ENCODE data around the gene OVOL3.
A peak's percentile ranks its signal among the peaks of the same experiment; 100 is the strongest.

The OVOL3 gene

DNA sequence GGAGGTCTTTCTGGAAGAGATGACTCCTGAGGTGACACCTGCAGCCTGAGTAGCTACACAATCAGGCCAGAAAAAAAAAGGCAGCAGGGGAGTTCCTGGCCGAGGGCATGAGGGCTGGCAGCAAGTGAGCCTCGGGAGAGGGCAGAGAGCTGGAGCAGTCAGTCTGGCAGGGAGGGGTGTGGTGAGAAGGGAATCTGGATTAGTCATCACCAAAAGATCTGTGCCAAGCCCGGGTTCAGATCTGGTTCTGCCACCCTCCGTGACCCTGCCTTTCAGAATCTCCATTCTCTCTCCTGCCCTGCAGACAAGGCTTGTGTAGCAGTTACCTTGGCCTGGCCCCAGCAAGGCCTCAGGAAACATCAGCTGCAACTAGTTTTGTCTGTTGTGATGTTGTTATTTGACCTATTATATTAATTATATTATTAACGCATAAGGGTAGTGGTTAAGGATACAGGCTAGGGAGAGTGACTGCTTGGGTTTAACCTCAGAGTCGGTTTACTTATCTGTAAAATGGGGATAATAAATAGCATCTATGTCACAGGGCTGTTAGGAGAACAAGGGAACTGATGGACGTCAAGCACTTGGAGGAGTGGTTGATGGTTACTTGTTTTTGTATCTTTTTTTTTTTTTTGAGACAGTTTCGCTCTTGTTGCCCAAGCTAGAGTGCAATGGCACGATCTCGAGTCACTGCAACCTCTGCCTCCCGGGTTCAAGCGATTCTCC is 26.2 kb downstream of the OVOL3 start:
- H3K4me2 ChIP-seq (ENCODE audit: low read length), result no peak overlapping the region
- no peak overlapping the region for H3K27ac ChIP-seq (ENCODE audit: low read depth, low read length)
- no peaks in the 10 kb centered on the region for H3K9me3 ChIP-seq (ENCODE audit: control insufficient read depth, insufficient read depth, low read length)

DNA sequence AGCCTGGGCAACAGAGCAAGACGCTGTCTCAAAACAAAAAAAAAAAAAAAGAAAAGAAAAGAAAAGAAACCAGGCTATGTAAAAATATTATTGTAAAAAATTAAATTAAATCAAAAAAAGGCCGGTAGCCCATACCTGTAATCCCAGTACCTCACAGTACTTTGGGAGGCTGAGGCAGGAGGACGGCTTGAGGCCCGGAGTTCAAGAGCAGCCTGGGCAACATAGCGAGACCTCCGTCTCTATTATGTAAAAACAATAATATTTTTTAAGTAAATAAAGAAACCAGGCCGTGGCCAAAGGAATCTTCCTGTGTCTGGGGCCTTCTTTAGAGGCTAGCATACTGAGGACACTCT is 28.2 kb downstream of the OVOL3 start:
- Histone ChIP-seq H3F3A (ENCODE audit: control insufficient read depth, insufficient read depth) (no peaks in the 10 kb centered on the region), H3K36me3 (ENCODE audit: control insufficient read depth, low read length) (peaks cover 18% of the 10 kb centered on the region), H3K9me2 (replicated peaks; ENCODE audit: control insufficient read depth, low read length) (no peaks in the 10 kb centered on the region), H3K79me2 (ENCODE audit: control insufficient read depth, low read length) (peaks cover 22% of the 10 kb centered on the region), H3K4me1 (ENCODE audit: control insufficient read depth, low read length) (peaks cover 11% of the 10 kb centered on the region), H3K9me3 (ENCODE audit: control insufficient read depth, insufficient read depth, low read length) (no peaks in the 10 kb centered on the region), H4K20me1 (ENCODE audit: control insufficient read depth, insufficient read depth, low read depth, low read length) (peaks cover 3% of the 10 kb centered on the region; the same call in 1 of the 2 replicates), H3K27ac (ENCODE audit: low read depth, low read length) (peak overlapping the region; percentile 46), H3K4me2 (ENCODE audit: low read length) (peak overlapping the region; percentile 85), H3K4me3 (ENCODE audit: low read length) (peak overlapping the region; percentile 84), H3K27me3 (ENCODE audit: control insufficient read depth, low read length) (no peaks in the 10 kb centered on the region)
- TF ChIP-seq EZH2phosphoT487 (IDR thresholded peaks at IDR 0.05; ENCODE audit: borderline replicate concordance, low read length), result no peak
- TF ChIP-seq, protein P1, sequence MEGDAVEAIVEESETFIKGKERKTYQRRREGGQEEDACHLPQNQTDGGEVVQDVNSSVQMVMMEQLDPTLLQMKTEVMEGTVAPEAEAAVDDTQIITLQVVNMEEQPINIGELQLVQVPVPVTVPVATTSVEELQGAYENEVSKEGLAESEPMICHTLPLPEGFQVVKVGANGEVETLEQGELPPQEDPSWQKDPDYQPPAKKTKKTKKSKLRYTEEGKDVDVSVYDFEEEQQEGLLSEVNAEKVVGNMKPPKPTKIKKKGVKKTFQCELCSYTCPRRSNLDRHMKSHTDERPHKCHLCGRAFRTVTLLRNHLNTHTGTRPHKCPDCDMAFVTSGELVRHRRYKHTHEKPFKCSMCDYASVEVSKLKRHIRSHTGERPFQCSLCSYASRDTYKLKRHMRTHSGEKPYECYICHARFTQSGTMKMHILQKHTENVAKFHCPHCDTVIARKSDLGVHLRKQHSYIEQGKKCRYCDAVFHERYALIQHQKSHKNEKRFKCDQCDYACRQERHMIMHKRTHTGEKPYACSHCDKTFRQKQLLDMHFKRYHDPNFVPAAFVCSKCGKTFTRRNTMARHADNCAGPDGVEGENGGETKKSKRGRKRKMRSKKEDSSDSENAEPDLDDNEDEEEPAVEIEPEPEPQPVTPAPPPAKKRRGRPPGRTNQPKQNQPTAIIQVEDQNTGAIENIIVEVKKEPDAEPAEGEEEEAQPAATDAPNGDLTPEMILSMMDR (IDR thresholded peaks at IDR 0.05; ENCODE audit: low read depth, low read length, poor library complexity, severe bottlenecking), result no peak

More for the DNA sequence above, 26.2 kb downstream of the OVOL3 start:
- Histone ChIP-seq H3K79me2 (ENCODE audit: control insufficient read depth, low read length) (peaks cover 20% of the 10 kb centered on the region), H4K20me1 (ENCODE audit: control insufficient read depth, insufficient read depth, low read depth, low read length) (peaks cover 3% of the 10 kb centered on the region; the same call in 1 of the 2 replicates), H3K4me1 (ENCODE audit: control insufficient read depth, low read length) (peaks cover 11% of the 10 kb centered on the region), H3F3A (ENCODE audit: control insufficient read depth, insufficient read depth) (no peaks in the 10 kb centered on the region), H3K36me3 (ENCODE audit: control insufficient read depth, low read length) (peaks cover 7% of the 10 kb centered on the region), H3K27me3 (ENCODE audit: control insufficient read depth, low read length) (no peaks in the 10 kb centered on the region), H3K9me2 (replicated peaks; ENCODE audit: control insufficient read depth, low read length) (no peaks in the 10 kb centered on the region), H3K4me3 (ENCODE audit: low read length) (no peak overlapping the region)
- TF ChIP-seq, protein P1 (IDR thresholded peaks at IDR 0.05; ENCODE audit: low read depth, low read length, poor library complexity, severe bottlenecking), result no peak
- TF ChIP-seq EZH2phosphoT487 (IDR thresholded peaks at IDR 0.05; ENCODE audit: borderline replicate concordance, low read length), result no peak

DNA sequence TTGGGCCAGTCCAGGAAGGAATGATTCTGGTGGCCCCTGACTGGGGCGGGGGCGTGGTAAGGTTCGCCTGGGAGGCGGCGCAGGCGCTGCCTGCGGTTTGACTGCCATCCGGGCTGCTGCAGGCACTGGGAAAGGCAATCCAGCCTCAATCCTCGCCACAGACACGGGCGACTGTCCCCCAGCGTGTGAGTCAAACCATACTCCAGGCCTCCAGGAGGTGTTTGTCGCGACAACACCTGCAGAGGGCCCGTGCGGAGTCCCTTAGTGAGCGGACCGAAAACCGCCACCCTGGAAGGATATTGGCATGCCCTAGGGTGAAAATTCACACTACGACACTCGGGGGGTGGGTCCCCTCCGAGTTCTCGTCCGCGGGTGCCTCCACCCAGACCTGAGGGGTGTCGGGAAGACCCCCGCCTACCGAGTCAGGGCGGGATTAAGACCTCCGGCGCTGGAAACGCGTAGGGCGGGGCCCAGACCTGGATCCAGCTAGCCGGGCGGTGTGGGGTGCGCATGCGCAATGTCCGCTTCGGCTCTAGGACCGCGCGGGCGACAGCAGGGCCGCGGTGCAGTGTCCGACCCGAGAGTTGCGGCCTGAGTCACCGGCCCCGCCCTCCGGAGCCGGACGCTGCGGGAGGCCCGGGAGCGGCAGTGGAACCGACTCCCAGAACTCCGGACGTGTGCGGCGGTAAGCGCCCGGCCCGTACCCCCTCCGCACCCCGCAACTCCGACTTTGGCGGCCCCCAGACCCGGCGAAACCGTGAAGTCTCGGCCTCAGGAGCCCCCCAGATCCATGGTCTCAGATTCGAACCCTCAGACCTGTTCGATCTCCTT is 28.7 kb downstream of the OVOL3 start, which contains the start of gene CAPNS1:
CAPNS1 (plus strand) TSS at position 594 of the 831 bp plus-strand sequence. CDS start 946 bp downstream, outside the sequence.
- H4K20me1 ChIP-seq (ENCODE audit: control insufficient read depth, insufficient read depth, low read depth, low read length), result peaks cover 3% of the 10 kb centered on the region; the same call in 1 of the 2 replicates
- H3K27ac ChIP-seq (ENCODE audit: low read depth, low read length), result peak within 1 kb of the TSS; percentile 67
- no peak for TF ChIP-seq EZH2phosphoT487 (IDR thresholded peaks at IDR 0.05; ENCODE audit: borderline replicate concordance, low read length)
- TF ChIP-seq, protein P1 (IDR thresholded peaks at IDR 0.05; ENCODE audit: low read depth, low read length, poor library complexity, severe bottlenecking), result no peak
- no peaks in the 10 kb centered on the region for H3K9me2 ChIP-seq (replicated peaks; ENCODE audit: control insufficient read depth, low read length)
- no peaks in the 10 kb centered on the region for H3K27me3 ChIP-seq (ENCODE audit: control insufficient read depth, low read length)
- no peaks in the 10 kb centered on the region for H3F3A ChIP-seq (ENCODE audit: control insufficient read depth, insufficient read depth)
- H3K4me3 ChIP-seq (ENCODE audit: low read length), result peak within 1 kb of the TSS; percentile 84
- peaks cover 22% of the 10 kb centered on the region for H3K79me2 ChIP-seq (ENCODE audit: control insufficient read depth, low read length)
- no peaks in the 10 kb centered on the region for H3K9me3 ChIP-seq (ENCODE audit: control insufficient read depth, insufficient read depth, low read length)
- H3K36me3 ChIP-seq (ENCODE audit: control insufficient read depth, low read length), result peaks cover 21% of the 10 kb centered on the region
- H3K4me2 ChIP-seq (ENCODE audit: low read length), result peak within 1 kb of the TSS; percentile 85
- H3K4me1 ChIP-seq (ENCODE audit: control insufficient read depth, low read length), result peaks cover 11% of the 10 kb centered on the region
